Skin epidermis (tissue), 12 donors: ENCODE results near the gene CORO2B.

ENCODE experiments used
- H3K27ac ChIP-seq, 21 experiments: fragments of 200-600 bp; sonication (generic) in 11 of 21; one replicate each; pipeline ENCODE4 v1.5.0; 2020; ENCODE audit warnings: mild to moderate bottlenecking in 3 of 21, inconsistent platforms in 2 of 21, moderate library complexity in 2 of 21
- H3K4me3 ChIP-seq, 7 experiments: fragments of 200-600 bp; sonication (generic) in 2 of 7; one replicate each; pipeline ENCODE4 v1.5.0; 2020; ENCODE audit warnings: inconsistent platforms in 2 of 7, mild to moderate bottlenecking in 2 of 7, moderate library complexity in 1 of 7

Gene CORO2B

DNA sequence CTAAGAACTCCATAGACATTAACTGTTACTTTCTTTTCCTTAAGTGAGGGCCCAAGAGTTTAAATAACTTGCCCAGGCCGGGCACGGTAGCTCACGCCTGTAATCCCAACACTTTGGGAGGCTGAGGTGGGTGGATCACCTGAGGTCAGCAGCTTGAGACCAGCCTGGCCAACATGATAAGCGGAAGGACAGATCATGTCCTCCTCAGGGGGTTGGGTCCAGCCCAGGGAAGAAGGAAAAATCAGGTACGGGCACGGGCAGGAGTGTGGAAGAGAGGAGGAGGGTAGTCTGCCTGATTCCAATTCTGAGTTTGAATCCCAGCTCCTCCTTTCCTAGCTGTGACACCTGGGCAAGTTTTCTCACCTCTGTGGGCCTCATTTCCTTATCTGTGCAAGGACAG is 123.1 kb downstream of the CORO2B start:
- no peak overlapping the region for H3K27ac ChIP-seq
- no peak overlapping the region for H3K4me3 ChIP-seq

DNA sequence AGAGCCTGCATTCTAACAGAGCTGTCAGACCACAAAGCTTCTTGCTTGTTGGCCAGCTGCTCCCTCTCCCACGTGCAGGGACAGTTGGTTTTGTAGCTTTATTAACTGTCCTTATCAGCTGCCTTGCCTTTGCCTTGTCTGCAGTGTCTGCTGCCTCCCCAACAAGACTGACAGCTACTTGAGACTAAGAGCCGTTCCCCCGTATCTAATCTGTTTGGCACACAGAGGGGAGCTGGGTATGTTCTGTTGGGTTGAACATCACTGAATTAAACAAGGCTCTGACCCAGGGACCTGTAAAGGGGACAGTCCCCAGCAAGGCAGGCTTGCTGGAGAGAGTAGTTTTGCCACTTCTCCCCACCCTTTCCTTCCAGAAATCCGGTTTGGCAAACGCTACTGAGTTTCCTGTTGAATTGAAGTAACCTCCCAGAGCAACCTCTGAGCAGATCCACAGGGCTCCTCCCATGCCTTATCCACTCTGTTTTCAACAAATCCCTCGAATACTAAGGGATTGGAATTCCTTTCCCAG is 125.8 kb downstream of the CORO2B start:
- no peak overlapping the region for H3K4me3 ChIP-seq
- H3K27ac ChIP-seq = peak overlapping the region in 1 of 21 experiments; percentile 8

GRCh38 chr15:68706256-68706655 is 127.5 kb downstream of the CORO2B start:
- Histone ChIP-seq H3K4me3 (no peak overlapping the region), H3K27ac (no peak overlapping the region)

DNA sequence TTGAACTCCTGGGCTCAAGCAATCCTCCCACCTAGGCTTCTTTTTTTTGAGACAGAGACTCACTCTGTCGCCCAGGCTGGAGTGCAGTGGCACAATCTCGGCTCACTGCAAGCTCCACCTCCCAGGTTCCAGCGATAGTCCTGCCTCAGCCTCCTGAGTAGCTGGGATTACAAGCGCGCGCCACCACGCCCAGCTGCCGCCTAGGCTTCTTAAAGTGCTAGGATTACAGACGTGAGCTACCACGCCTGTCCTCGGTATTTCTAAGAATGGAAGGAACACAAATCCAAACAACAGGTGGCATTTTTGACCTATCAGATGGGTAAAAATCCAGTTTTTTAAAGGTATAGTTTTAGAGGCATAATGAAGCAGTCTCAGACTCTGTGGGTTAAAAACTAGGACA is 128.1 kb downstream of the CORO2B start:
- no peak overlapping the region for H3K4me3 ChIP-seq
- H3K27ac ChIP-seq = no peak overlapping the region

- H3K27ac ChIP-seq = no peak overlapping the region
- no peak overlapping the region for H3K4me3 ChIP-seq
These were observed 128.6 kb downstream of the CORO2B start for GRCh38 chr15:68707386-68707785.

DNA sequence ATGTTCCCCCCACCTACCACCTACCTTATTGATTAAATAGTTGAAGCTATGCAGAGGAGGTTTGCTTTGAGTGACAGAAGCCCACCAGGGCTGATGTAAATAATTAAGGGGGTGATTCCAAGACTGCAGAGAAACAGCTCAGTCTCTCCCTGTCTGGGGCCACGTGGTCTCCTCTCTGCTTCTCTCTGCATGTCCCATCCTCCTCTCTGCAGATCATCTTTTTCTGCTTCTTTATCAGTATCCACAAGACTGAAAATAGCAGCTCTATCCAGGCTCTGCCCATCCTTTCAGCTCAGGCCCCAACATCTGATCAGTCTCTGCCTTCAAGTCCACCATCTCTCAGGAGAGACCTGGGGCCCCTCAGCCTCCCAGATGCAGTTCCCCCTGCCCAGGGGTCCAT is 131.1 kb downstream of the CORO2B start:
- no peak overlapping the region for H3K27ac ChIP-seq
- H3K4me3 ChIP-seq = no peak overlapping the region

GRCh38 chr15:68710536-68710935 is 131.7 kb downstream of the CORO2B start:
- Histone ChIP-seq H3K4me3 (no peak overlapping the region), H3K27ac (no peak overlapping the region)

- Histone ChIP-seq H3K4me3 (no peak overlapping the region), H3K27ac (no peak overlapping the region)
These were observed 132.6 kb downstream of the CORO2B start for GRCh38 chr15:68711406-68711805.

DNA sequence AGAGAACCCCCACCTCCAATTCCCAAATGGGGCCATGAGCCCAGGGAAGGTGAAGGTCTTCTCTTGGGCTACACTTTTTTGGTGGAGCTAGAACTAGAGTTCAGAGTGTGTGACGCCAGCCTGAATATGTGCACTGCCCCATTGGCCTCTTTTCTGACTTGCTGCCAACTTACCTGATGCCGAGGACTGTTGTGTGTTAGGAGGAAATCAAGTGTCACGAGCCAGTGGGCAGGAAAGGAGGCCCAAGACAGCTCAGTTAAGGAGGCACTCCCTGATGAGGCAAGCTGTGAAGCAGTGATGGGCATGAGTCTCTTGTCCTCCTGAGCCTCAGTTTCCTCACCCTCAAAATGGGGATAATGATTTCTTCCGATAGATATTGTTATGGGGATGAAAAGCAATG is 134.1 kb downstream of the CORO2B start:
- H3K4me3 ChIP-seq = no peak overlapping the region

DNA sequence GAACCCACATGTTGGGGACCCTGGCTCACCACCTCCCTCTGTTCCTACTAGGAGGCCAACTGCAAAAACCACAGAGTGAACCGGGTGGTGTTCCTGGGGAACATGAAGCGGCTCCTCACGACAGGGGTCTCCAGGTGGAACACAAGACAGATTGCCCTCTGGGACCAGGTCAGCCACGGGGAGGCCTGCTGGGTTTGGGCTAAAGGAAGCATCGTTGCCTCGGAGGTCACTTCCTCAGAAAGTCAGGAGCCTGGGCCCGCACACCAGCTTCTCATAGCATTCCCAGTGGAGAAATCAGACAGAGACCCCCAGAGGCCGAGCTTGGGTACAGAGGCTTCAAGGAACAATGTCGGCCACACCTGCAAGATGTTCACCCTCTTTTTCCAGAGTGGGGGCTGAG is 135.1 kb downstream of the CORO2B start:
- no peak overlapping the region for H3K4me3 ChIP-seq
- H3K27ac ChIP-seq = no peak overlapping the region

More for the DNA sequence above, 134.1 kb downstream of the CORO2B start:
- no peak overlapping the region for H3K27ac ChIP-seq

- H3K27ac ChIP-seq = no peak overlapping the region
- H3K4me3 ChIP-seq = no peak overlapping the region
These were observed 136.3 kb downstream of the CORO2B start for GRCh38 chr15:68715111-68715510.

DNA sequence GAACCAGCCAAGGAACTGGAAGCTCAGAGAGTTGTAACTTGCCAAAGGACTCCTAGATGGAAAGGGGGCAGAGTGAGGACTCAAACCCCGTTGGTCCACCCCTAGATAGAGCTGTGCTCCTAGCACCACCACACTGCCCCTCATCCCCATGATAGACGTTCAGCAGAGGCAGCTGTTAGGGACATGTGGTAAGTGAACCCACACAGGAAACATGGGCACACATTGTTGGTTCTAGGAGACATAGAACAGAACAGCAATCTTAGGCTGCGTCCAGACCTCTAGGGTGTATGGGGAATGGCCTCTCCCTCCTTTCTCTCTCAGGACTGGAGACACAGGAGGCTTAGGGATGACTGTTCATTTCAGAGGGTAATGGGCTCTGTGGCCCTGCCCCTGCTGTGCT is 139.2 kb downstream of the CORO2B start:
- Histone ChIP-seq H3K4me3 (no peak overlapping the region), H3K27ac (no peak overlapping the region)

DNA sequence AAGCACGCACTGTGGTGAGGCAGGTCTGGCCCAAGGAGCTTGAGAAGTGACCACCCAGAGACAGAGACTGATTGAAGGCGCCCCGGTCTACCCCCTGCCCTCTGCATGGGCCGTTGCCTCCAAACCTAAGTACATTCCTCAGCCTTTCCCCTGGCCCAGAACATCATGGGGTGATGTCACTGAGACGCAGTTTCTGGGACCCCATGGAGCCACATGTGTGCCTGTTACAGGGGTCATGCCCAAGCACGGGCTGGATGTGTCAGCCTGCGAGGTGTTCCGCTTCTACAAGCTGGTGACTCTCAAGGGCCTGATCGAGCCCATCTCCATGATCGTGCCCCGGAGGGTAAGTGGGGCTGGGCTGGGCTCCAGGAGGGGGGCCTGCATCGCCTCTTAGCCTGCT is 139.7 kb downstream of the CORO2B start:
- no peak overlapping the region for H3K27ac ChIP-seq
- no peak overlapping the region for H3K4me3 ChIP-seq

DNA sequence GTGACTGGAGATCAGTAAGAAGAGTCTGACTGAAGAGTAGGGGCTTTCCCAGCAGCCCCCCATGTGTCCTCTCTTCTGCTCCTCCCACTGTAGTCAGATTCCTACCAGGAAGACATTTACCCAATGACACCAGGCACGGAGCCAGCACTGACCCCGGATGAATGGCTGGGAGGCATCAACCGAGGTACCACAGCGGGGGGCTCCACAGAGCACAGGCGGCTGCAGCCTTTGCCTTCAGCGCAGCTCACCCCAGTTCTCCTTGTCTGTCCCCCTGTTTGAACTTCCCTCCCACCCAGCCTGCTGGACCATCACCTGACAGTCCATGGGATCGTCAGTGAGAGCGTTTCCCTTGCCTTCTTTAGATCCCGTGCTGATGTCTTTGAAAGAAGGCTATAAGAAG is 140.3 kb downstream of the CORO2B start:
- H3K4me3 ChIP-seq = no peak overlapping the region

DNA sequence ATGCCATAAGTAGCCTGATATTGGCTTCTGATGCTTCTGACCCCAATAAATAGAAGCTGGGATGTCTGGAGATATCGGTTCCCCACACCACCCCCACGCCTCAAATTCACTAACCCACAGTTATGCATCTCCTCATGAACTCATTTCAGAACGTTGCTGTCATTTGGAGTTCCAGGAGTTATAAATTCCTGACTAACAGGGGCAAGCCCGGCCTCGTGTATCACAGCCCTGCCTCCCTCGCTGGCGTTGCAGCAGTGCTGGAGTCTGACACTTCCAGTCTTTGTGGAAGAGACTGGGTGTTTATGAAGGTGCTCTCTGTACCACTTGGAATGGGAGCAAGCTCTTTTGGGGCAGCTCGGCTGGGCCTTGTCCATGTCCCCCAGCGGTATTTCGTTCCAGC is 140.9 kb downstream of the CORO2B start:
- no peak overlapping the region for H3K4me3 ChIP-seq
- no peak overlapping the region for H3K27ac ChIP-seq

More for the DNA sequence above, 140.3 kb downstream of the CORO2B start:
- H3K27ac ChIP-seq = no peak overlapping the region

DNA sequence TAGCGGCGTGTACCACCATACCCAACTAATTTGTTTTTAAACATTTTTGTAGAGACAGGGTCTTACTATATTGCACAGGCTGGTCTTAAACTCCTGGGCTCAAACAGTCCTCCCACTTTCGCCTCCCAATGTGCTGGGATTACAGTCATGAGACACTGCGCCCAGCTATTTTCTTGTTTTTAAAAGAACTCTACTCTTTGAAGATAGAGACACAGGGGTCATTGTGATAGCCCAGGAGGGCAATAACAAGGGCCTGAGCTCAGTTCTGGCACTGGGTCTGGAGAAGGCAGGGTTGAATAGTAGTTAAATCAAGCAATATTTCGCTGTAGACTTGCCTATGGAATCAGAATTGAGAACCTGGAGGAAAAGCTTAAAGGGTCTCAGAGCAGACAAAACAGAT is 143.1 kb downstream of the CORO2B start:
- no peak overlapping the region for H3K27ac ChIP-seq

DNA sequence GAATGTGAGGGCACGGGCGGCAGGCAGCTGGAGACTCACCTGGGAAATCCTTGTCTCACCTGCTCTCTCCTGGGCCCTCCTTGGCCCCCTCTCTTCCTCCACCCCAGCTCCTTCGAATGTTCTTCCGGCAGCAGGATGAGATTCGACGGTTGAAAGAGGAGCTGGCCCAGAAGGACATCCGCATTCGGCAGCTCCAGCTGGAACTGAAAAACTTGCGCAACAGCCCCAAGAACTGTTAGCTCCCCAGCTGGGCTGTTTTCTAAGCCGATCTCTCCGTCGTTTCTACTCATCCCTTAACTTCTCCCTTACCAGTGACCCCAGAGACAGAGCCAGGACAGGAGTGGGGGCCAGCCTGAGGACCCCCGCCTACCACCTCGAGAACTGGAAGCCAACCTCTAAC is 146.9 kb downstream of the CORO2B start:
- Histone ChIP-seq H3K27ac (no peak overlapping the region), H3K4me3 (no peak overlapping the region)

More for the DNA sequence above, 143.1 kb downstream of the CORO2B start:
- H3K4me3 ChIP-seq = no peak overlapping the region

GRCh38 chr15:68726246-68726645 is 147.5 kb downstream of the CORO2B start:
- Histone ChIP-seq H3K27ac (no peak overlapping the region), H3K4me3 (no peak overlapping the region)

- Histone ChIP-seq H3K4me3 (no peak overlapping the region), H3K27ac (no peak overlapping the region)
These were observed 151.1 kb downstream of the CORO2B start for GRCh38 chr15:68729789-68730411.

DNA sequence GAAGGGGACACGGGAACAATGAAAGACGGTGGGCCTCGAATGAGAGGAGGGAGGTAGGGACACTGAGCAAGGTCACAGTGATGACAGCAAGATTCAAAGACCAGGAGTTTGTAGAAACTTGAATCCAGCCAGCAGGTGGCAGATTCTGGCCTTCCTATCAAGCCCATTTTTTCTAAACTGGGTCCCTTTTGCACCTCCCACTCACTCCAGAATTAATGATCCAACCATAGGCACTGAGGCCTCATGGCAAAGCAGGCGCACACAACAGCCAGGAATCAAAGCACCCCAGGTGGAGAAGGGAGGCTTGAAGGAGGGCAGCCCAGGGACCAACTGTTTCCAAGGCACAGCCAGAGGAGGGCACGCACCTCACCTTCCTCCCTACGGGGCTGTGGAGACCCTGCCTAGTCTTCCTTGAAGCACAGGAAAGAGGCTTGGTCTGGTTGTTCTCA is 151.7 kb downstream of the CORO2B start:
- H3K27ac ChIP-seq = no peak overlapping the region
- no peak overlapping the region for H3K4me3 ChIP-seq

DNA sequence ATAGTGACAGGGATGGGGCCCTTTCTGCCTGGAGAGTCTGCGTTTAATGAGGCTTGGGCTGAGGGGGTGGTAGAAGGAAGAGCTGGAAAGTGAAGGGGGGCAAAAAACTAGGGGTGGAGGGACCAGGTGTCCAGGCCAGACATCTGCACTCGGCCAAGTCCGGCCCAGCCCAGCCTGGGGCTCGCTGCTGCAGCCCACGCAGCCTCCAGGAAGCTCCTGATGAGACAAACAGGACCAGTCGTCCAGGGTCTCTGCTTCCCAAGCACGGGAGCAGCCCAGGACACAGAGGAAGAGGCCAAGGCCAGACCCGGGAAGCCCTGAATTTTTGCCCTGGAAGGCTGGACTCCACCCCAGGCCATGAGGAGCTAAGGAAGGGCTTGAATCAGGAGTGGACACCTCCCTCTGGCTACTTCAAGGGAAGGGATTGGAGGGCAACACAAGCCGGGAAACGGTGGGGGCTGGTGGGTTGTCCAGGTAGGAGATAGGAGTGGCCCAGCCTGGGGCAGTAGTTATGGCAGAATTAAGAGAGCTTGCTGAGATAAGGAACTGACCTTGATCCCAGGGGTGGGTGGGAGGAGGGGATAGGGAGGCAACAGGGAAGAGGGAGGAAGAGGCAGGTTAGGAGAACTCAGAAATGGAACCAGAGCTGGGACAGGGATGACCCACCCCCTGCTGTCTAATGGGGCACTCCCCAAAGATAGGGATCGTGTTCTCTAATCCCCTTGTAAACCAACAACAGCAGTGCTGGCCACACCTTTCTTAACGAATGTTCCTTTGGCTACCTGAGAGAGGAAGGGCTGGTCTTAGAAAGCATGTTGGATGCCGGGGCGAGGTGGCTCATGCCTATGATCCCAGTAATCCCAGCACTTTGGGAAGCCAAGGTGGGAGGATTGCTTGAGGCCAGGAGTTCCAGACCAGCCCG is 152.4 kb downstream of the CORO2B start:
- H3K4me3 ChIP-seq = no peak overlapping the region

More for the DNA sequence above, 152.4 kb downstream of the CORO2B start:
- H3K27ac ChIP-seq = no peak overlapping the region
